ENCODE data around the gene RHOF.
"Not testable (repeated sequence)": the region's sequence is repeated elsewhere in the genome, so short reads cannot be mapped to it uniquely, and the experiment has no call there.

Gene RHOF

DNA sequence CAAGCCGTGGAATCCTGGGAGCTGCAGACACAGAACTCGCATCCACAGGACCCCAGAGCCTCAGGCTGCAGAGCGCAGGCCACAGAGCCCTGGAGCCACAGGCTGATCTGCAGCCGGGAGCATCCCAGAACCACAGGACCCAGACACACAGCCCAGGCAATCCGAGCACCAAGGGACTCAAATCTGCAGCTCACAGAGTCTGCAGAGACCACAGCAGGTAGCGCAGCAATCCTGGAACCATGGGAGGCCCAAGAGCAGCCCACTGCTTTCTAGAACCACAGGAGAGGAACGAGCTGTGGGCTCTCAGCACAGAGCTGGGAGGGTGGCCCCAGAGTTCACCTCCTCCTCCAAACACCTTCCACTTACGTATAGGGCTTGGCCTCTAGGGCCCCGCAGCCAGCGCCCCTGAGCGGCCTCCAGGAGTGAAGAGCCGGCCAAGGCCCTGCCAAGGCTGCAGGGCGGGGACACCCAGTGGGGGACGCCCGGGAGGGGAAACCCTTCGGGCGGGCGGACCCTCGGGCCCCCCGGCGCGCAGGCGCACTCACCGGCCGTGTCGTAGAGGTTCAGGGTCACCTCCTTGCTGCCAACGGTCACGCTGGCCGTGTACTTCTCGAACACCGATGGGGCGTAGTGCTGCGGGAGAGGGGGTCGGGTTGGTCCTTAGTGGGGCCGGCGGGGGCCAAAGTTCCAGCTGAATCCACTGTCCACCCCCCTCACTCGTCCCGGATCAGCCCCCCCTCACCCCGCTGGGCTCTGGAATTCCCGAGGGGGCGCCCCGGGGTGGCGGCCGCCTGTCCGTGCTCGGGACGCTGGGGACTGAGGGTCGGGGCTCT, 665 bp downstream of the RHOF start:
- peak; percentile 15 for ATAC-seq
- peak; percentile 71 for DNase-seq

DNA sequence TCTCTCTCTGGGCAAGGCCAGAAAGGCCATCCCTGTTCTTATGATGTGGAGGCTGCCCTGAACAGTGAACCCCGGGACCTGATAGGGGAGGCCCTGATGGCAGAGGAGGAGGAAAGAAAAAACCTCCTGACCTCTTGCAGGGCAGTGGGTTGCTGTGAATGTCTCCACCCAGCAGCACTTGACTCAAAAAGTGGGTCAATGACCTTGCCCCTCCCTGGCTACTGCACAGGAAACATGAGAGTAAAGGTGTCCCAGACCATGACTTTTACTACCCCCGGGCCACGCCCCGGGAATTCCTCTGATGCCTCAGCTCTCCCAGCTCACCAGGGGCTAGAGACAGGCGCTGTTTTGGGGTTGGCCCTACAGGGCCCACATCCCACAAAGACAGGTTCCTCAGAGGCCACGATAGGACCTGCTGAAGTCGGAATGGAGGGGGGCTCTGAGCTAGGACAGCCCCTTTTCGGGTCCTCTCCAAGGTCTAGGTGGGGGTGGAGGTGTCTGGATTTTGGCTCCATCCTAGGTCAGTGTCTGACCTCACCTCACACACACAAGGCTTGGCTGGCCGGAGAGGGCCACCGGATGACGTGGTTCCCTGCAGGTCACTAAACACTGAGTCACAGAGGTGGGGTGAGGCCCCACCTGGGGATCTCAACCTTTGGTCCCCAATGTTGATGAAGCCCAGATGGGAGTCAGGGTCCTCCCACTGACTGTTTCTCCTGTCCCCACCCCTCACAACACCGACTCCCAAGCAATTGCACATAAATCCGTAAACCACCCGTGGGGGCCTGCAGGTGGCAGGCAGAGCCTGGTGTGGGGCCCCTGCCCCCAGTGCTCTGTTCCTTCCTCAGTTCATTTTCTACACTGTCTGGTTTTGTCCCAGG, 1.6 kb downstream of the RHOF start:
- DNase-seq = peak; percentile 64
- ATAC-seq = no peak

DNA sequence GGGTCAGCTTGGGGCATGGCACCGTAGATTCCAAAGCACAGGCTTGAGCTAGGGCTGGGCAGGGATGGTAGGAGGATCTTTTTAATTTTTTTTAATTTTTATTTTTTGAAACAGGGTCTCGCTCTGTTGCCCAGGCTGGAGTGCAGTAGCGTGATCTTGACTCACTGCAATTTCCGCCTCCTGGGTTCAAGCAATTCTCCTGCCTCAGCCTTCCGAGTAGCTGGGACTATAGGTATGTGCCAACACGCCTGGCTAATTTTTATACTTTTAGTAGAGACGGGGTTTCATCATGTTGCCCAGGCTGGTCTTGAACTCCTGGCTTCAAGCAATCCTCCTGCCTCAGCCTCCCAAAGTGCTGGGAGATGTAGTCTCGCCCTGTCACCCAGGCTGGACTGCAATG, 2.7 kb downstream of the RHOF start:
- ATAC-seq, DNase-seq: not testable (repeated sequence)

DNA sequence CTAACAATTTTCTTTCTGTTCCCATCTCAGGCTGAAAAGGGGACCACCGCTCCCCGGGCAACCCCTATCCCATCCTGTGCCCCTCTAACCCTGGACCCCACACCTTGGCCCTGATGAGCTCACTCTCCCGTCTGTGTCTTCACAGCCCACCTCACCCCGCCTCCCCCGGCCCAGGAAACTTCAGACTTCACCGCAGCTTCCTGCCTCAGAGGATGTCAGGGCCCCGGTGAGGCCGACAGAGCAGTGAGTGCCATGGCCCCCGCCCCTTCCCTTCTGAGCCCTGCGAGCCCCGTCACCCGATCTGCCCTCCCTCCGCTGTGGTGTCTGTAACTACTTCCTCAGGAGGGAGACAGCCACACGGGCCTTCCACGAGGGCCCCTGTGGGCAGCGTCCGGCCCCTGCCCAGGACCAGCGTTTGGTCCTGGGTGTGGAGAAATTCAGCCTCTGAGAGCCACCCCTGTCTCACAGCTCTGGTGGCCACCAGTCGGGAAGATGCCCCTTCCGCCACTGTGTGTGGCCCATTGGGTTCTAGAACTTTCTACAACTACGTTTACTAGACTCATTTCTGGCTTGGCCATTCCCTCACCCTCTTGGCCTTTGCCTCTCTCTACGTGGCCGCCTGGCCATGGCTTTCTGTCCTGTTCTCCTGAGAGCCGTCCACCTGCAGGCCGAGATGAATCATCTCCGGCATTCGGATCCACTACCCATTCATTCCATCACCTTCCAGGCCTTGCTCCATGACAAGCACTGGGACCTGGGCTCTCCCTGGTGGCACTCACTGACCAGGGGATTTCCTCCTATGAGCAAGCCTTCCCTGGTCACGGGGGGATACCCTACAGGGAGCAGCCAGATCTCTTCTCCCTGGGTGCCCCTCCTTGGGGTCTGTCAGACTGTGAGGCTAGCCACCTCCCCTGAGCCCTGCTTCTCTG, 3.4 kb downstream of the RHOF start:
- DNase-seq (peak; percentile 93), ATAC-seq (peak; percentile 59)

DNA sequence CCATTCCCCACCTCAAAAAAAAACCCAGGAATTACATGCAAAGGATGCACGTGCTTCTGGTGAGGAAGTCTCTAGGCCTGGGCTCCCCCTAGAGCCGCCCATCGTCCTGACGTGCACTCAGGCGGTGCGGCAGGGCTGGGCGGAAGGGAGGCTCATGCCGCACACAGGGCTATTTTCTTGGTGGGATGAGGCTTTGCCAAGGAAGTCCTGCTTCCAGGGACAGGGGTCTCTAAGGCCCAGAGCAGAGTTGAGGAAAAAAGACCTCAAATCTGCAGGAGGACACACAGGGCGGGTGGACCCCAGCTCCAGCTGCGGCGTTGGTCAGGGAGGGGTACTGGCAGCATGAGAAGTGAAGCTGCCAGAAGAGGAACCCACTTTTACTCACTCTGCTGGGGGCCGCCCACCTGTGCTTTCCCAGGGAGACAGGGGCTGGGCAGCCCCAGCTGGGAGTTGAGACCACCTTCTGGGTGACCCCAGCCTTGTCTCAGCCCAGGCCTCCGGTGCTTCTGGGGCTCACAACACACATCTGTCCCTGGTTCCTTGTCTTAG, 4.2 kb downstream of the RHOF start:
- DNase-seq = peak; percentile 67
- ATAC-seq = no peak

DNA sequence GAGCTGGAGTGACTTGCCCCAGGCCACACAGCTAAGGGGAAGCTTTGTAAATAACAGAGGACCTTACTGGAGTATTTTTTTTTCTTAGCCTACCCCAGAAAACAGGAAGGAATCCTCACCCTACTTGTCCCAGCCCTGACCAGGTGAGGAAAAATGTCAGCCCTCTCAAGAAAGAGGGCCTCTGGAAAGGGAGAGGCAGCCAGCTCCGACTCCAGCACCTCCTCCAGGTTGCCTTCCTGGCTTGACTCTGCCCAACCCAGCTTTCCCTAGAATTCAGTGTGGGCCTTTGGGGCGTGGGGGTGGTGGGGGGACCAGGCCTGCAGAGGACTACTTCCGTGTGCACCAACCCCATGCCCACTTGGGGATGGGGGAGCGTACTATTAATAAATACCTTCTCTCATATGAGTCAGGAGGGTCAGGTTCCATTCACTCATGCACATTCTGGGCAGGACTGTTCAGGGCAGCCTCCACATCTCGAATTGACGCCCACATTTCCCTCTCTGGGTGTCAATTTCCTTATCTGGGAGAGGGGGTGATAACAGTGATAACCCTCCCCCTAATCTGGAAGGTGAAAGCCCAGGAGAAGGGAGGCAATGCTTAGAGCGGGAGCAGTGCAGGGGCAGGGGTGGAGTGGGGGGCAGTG, 5.2 kb downstream of the RHOF start:
- DNase-seq (no peak), ATAC-seq (no peak)

DNA sequence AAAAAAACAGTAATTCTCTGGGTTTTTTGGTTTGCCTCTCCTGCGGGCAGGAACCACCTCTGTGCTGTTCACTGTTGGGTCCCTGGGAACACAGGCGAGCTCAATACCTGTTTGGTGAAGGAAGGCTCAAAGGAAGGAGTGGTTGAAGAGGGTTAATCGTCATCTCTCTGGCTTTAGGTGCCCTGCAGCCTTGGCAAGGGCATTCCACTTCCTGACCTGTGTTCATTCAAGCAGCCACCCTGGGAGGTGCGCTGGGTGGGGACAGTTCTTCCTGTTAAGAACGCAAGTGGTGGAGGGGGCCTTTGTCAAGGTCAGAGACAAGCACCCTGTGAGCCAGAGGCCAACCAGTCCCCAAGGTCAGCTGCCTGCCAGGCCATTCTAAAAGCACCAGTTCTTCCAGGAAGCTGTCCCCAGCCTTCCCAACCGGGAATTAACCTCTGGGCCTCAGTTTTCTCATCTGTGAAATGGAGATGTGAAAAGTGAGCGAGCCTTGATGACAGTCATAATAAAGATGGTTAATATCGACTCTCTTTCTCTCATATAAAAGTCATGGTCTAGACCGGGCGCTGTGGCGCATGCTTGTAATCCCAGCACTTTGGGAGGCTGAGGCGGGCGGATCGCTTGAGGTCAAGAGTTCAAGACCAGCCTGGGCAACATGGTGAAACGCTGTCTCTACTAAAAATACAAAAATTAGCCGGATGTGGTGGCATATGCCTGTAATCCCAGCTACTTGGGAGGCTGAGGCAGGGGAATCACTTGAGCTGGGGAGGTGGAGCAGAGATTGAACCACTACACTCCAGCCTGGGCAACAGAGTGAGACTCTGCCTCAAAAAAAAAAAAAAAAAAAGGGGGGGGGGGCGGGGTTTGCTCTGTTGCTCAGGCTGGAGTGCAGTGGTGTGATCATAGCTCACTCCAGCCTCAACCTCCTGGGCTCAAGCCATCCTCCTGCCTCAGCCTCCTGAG, 6.1 kb downstream of the RHOF start:
- DNase-seq (peak; percentile 51), ATAC-seq (no peak)

DNA sequence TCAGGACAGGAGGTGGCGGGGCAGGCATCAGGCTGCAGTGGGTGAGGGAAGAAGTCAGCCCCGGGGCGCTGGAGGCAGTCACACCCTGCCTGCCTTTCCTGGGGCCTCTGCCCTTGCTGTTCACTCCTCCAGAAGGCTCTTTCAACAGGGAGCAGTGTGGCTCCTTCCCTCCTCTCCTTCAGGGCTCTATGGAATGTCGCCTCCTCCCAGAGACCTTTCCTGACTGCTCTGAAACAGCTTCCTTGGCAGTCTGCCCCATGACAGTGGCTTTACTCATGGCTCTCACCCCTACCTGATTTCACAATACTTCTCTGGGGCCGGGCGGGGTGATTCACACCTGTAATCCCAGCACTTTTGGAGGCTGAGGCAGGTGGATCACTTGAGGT, 7.1 kb downstream of the RHOF start:
- ATAC-seq (no peak), DNase-seq (peak; percentile 52)

DNA sequence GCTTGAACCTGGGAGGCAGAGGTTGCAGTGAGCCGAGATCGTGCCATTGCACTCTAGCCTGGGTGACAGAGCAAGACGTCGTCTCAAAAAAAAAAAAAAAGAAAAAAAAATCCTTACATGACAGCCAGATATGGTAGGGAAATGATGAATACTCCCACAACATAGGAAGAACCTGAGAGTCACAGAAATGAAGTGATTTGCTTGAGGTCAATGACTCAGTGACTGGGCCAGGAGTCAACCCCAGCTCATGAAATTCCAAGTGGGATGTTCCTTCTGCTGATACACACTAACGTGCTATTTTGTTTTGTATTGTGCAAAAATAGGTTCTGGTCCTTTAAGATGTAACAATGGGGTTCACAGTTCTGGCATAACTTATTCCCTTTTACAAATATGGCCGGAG, 9.0 kb downstream of the RHOF start:
- DNase-seq = no peak
- ATAC-seq = peak; percentile 26

DNA sequence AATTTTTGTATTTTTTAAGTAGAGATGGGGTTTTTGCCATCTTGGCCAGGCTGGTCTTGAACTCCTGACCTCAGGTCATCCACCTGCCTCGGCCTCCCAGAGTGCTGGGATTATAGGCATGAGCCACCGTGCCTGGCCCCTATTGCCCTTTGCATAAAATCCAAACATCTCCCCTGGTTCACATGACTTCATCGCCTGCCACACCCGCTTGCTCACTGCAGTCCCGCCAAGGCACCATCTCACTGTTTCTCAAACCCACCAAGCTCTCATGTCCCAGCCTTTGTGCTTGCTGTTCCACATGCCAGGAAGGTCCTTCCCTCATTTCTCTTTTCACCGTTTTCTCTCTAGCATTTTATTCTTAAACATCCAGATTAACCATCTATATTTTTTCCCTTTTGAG, 9.7 kb downstream of the RHOF start:
- ATAC-seq (no peak), DNase-seq (no peak)

DNA sequence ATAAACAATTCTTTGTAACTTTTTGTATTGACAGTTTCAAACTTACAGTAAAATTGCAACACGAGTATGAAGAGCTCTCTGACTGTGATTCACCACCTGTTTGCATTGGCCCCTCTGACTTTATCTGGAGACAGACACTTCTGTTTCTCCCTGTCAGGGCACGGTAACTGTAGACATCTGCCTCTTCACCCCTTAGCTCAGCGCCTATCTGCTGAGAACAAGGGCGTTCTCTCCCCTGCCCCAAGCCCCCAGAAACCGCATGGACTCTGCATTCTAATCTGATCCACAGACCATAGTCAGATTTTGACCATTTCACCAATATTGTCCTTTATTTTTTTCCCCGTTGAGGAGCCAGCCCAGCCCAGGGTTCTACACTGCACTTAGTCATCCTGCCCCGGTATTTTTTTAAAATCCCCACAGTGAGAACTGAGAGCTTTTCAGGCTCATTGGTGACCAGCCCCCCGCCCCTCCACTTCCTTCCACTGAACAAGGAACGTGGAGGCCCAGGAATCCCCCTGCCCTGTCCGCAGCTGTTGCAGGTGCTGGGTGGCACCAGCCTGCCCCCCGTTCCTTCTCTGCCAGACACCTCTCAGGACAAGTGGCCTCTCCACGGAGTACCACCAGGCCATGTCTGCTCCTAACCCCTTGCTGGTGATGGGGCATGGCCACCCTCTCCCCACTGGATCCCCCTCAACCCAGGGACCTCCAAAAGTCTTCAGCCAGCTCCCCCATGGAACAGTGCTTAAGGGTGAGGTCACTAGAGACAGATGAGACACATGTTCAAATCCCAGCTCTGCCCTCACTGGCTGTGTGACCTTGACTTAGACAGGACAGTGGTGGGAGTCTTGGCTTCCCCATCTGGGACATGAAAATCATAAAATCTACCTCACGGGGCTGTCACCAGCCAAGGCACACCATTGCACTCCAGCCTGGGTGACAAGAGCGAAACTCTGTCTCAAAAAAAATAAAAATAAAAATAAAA, 11.2 kb downstream of the RHOF start:
- ATAC-seq = peak; percentile 74
- DNase-seq = peak; percentile 76

DNA sequence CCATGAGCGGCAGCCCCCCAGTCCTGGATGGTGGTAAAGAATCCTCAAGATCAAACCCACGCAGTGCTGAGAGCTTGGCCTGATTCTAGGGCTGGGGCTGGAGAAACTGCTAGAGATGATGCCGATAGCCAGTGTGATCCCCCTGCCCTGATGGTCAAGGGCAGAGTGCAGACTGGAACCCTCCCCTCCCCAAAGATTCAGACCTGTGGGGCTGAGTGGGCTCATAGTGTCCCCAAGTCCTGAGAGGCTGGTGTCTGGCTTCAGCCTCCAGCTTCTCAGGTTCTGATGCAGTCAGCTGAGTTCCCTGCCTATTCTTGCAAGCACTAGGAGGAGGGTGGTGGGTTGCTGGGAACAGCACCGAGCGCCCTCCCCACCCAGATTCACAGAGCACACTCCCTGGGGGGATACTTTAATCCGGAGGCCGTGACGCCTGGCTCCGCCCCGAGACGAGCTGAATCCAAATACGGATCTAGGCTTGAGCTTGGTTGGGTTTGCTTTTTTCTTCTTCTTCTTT, 11.9 kb downstream of the RHOF start:
- ATAC-seq (peak; percentile 1), DNase-seq (peak; percentile 24)

DNA sequence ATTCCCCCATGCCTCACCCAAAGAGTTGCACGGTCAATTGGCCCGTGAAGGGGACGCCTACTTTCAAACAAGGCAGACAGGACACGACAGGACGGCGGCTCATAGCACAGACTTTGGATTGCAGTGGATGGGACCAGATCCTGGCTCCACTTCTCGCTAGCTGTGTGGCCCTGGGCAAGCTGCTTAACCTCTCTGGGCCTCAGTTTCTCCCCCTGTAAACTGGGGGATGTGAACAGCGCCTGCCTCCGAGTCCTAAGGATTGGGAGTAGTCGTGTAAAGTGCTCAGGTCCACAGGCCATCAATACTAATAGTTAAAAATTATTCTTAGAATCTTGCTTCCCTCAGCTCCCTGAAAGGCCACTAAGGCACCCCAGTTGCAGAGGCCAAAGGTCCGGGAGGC, 13.1 kb downstream of the RHOF start:
- no peak for ATAC-seq
- no peak for DNase-seq

DNA sequence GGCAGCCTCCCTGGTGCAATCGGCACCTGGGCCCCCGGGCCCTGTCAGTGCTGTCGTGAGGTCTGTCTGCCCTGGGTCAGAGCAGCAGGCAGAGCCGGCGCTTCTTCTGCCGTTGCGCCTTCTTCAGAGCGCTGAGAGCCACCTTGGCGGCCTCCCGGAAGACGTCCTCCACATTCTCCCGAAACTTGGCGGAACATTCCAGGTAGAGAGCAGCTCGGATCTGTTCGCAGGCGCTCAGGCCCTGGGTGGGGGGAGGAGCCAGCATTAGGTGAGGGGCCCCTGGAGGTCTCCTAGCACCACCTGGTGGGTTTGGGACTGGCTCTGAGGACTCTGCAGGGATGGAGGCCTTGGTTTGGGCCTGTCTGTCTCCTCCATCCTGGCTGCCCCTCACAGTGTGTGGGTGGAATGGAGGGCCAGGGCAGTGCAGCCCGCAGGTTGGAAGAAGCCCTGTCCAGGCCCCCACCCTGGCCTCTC, 14.0 kb downstream of the RHOF start:
- DNase-seq (no peak), ATAC-seq (no peak)

DNA sequence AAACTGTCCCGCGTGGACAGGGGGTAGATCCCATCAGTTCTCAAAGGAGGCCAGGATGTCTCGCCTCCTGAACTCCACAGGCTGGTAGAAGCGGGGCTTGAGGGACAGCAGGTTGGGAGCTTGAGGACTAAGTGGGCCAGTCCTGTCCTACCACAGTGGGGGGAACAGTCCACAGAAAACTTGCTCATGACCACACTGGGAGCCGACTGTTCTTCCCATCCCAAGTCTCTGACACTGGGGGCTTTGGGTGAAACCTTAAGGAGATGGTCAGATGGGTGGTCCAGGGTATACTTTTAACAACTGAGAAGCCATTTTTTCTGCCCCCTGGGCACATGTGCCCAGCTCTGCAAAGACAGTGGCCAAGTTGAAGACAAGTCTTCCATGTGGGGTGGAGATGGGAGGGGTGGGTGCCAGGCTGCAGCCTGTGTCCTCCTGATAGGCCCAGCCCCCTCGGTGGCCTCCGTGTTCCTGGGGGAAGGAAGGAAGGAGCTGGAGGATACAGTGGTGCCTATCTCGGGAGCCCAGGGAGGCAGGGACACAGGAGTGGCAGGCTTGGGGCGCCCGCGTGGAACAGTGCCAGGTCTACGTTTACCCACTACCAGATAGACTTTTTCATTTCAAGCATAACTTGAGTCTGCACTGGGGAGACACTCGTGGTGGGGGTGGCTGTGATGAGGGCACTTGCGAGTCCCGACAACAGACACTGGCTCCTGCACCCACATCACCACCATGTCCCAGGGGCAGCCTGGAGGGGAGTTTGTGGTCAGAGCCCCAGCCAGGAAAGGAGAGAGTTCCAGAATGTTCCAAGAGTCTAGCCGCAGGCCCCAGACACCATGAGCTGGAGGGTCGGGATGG, 14.7 kb downstream of the RHOF start:
- ATAC-seq (no peak), DNase-seq (no peak)

DNA sequence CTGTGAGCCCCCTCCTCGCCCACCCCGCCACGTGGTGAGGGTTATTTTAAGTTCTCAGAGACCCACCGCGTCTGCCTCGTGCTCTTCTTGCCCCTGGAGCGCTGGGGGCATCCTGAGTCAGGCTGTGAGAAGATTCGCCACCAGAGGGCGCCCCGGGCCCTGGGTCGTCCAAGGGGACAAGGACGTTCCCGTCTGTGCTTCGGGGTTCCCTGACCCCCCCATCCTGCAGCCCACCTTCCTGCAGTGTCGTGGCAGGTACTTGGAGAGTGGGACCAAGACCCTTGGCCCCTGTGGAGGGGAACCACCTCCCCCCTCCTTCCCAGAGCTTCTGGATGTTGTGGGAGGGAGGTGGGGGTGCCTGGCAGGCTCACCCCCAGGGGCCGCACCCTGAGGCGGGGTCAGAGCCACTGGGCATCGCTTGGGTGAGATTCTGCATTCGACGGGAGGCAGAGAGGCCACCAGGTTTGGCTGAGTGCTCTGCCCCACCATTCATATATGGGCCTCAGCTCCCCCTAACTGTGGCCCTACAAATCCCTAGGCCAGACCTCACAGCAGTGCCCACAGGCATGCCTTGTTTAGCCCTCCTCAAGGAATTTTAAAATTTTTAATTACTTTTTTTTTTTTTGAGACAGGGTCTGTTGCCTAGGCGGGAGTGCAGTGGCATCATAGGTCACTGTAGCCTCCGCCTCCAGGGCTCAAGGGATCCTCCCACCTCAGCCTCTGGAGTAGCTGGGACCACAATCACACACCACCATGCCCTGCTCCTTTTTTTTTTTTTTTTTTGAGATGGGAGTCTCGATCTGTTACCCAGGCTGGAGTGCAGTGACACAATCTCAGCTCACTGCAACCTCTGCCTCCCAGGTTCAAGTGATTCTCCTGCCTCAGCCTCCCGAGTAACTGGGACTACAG, 17.0 kb downstream of the RHOF start:
- ATAC-seq = peak; percentile 73
- peak; percentile 96 for DNase-seq
